Hippocampal formation (tissue), 2 donors: ENCODE results near the gene MYO16.
"Not testable (repeated sequence)": the region's sequence is repeated elsewhere in the genome, so short reads cannot be mapped to it uniquely, and the experiment has no call there.

Source experiments
- DNase-seq, 2 donors: peaks; one replicate each; lab custom pipeline; 2025; lab: John Stamatoyannopoulos, UW

The MYO16 gene

GRCh38 chr13:109198585-109198984, 569.2 kb downstream of the MYO16 start:
- no peak for DNase-seq

DNA sequence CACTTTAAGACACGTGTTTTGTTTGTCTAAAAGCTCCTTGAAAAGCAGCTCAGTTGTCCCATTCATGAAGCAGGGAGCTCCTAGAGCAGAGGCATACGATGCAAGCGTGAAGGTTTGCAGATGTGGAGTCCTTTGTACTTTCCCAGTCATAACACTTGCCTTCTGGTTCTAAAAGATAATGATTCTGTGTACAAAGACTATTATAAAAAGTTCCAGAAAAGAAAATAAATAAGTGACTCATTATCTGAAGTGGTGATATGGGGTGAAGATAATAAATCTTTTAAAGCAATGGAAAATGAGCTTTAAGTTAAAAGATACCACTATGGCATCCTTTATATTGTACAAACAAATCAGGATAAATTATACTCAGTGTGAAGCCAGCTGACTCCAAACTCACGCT, 569.9 kb downstream of the MYO16 start:
- no peak for DNase-seq

GRCh38 chr13:109200556-109200955, 571.1 kb downstream of the MYO16 start:
- DNase-seq = no peak

- DNase-seq = no peak
Observed at GRCh38 chr13:109203587-109203986, 574.2 kb downstream of the MYO16 start.

- no peak for DNase-seq
Observed at GRCh38 chr13:109204252-109204651, 574.8 kb downstream of the MYO16 start.

- no peak for DNase-seq
Observed at GRCh38 chr13:109204657-109205056, 575.2 kb downstream of the MYO16 start.

GRCh38 chr13:109205315-109205714, 575.9 kb downstream of the MYO16 start:
- no peak for DNase-seq

- DNase-seq = no peak
Observed at GRCh38 chr13:109206616-109207015, 577.2 kb downstream of the MYO16 start.

- DNase-seq = no peak
Observed at GRCh38 chr13:109207622-109208021, 578.2 kb downstream of the MYO16 start.

- no peak for DNase-seq
Observed at GRCh38 chr13:109208522-109208921, 579.1 kb downstream of the MYO16 start.

DNA sequence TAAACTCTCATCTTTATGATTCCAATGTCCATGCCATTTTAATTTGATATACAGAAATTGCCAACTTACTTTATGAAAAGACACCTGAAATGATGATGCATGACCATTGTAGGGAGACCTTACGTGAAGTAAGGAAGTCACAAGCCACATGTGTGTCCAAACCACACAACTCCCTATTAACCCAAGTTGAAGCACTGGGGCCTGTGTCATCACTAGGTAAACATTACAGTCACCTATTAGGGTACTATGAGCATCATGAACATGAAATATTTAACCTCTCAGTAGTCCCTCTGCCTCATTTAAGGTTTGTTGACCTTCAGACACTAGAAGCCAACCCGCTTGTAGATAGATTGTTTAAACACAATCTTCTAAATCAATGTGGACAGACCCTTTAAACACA, 580.1 kb downstream of the MYO16 start:
- no peak for DNase-seq

GRCh38 chr13:109211616-109212015, 582.2 kb downstream of the MYO16 start:
- no peak for DNase-seq

DNA sequence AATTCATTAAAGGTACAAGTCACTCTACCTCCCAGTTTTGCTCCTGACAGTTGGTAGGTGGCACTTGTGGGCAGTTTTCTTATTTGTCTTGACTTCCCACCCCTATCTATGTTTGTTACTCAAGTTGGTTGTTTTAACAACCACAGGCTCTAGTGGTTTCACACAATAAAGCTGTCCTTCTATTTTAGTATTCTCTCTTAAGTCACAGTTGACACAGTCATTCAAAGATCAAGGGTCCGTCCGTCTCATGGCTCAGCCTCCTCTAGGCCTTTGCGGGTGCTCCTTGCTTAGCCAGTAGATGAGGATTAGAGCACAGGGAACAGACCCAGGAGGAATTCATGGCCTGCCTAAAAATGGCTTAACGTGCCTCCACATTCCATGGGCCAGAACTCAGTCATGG, 583.2 kb downstream of the MYO16 start:
- no peak for DNase-seq

GRCh38 chr13:109213714-109214113, 584.3 kb downstream of the MYO16 start:
- DNase-seq = no peak

DNA sequence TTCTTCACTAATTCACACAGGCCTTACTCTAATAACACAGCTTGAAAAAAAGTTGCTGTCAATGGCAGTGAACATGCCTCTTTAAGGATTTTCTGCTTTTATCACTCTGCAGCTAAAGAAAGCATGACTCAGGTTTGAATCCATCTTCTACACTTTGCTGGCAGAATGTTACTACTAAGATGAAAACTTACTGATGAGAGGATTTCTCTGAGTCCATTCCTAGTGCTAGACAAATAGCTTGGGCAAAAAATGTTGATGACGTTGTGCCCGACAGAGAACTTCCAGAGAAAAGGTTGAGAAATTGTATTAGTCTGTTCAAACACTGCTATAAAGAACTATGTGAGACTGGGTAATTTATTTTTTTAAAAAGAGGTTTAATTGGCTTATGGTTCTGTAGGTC, 585.0 kb downstream of the MYO16 start:
- DNase-seq = no peak

- DNase-seq = no peak
Observed at GRCh38 chr13:109215377-109215776, 586.0 kb downstream of the MYO16 start.

DNA sequence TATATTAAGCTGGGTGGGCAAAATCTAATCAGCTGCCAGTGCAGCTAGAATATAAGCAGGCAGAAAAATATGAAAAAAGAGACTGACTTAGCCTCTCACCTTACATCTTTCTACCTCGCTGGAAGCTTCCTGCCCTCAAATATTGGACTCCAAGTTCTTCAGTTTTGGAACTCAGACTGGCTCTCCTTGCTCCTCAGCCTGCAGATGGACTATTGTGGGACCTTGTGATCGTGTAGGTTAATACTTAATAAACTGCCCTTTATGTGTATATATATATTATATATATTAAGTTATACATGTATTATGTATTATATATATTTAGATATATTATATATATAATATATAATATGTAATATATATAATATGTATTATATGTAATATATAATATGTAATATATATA, 588.1 kb downstream of the MYO16 start:
- DNase-seq = not testable (repeated sequence)

GRCh38 chr13:109220631-109221030, 591.2 kb downstream of the MYO16 start:
- no peak for DNase-seq

GRCh38 chr13:109224033-109224432, 594.6 kb downstream of the MYO16 start:
- no peak for DNase-seq

DNA sequence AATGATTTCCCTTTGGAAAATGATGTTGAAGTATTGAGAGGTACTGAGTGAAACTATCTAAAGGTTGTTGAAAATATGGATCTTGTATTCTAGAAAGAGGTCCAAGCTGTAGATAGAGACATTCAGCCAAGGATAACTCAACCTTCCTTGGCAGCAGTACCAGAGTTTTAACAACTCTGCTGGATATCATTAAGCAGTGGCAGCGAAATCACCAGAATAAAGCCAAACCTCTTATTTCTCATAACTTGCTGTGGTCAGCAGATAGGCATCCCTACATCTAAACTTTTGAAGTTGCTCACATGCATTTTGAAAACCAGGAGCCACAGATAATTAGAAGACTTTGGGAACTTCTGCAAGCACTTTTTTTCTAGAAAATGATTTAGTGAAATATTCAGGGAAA, 597.2 kb downstream of the MYO16 start:
- no peak for DNase-seq

DNA sequence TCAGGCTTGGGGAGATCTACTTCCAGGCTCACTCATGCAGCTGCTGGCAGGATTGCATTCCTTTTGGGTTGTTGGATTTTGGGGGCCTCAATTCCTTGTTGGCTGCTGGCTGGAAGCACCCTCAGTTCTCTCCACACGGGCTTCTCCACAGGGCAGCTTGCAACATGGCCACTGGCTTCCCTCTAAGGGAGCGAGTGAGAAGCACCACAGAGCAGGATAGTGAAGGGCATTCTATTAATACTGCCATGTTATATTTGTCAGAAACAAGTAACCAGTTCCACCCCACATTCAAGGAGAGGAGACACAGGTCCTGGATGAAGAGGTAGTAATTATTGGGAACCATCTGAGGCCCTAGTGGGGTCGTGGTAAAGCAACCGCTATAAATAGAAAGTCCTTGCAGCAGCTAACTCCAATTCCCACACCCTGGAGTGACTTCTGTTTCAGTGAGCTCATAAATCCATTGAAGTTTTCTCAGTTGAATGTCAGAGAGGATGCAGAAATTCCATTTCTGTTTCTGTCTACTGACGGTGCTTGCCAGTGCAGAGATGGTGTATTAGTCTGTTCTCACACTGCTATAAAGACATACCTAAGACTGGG, 598.0 kb downstream of the MYO16 start:
- no peak for DNase-seq

DNA sequence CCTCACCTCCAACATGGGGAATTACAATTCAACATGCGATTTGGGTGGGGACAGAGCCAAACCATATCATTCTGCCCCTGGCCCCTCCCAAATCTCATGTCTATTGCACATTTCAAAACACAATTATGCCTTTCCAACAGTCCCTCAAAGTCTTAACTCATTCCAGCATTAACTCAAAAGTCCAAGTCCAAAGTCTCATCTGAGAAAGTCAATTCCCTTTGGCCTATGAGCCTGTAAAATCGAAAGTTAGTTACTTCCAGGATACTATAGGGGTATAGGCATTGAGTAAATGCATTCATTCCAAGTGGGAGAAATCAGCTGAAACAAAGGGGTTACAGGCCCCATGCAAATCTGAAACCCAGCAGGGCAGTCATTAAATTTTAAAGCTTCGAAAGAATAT, 598.8 kb downstream of the MYO16 start:
- no peak for DNase-seq

DNA sequence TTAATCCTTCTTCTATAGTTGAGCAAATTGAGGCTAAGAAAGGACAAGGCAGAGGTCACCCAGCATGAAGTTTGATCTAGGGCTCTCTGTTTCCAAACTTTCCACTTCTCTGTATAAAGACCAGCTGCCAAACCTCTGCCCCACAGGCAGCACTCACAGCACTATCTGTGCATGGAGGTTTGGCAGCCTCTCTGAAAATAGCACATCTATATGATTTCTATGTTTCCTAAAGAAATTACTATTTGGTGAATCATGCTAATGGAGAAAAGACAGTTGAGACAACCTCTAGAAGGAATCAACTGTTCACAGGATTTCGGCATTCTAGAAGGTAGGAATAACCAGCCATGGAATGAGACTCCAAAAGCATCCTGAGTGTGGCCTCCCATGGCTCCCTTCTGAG, 602.5 kb downstream of the MYO16 start:
- DNase-seq = no peak

DNA sequence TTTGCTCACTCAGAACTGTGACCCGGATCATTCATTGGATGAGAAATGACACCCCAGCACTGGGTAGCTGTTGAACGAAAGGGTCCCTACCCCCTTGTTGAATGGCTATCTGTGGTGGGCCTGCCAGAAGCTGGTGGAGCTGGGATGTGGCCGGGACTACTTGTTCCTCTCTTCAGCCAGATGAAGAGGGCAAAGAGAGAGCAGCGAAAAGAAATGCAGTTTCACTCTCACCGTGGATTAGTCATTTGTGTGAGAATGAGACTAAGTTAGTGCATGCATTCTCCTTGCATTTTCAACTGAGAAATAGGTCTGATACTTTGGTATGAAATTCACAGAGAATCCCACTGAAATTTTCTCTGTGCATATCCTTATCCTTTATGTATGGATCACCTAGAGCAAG, 603.9 kb downstream of the MYO16 start:
- no peak for DNase-seq

DNA sequence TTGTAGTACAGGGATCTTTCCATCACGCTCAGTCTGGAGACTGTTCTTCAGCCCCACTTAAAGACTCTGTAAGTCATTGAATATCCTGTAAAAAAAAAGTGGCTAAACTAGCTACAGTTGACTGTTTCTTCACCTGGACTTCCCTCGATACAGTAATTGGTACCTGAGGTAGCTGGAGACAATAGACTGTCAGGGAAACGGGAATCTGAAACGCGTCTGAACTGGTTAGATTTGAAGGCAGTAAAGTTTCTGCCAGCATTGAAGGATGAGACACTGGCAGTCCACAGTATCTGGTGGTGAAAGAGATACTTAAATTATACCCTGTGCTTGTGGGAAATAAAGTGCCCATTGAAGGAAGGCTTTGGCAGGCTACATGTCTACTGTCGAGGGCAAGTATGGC, 606.5 kb downstream of the MYO16 start:
- no peak for DNase-seq
